HepG2 (cell line): Measurements from ENCODE around the gene SLC35B3. TPM values are rescaled to one million over a fixed set of nuclear protein-coding genes. Genes with fewer than 3 reads are reported as not detected.

ENCODE experiments used
- AKNA ChIP-seq: sonication (generic); formaldehyde crosslinking; IDR thresholded peaks from 2 replicates; pipeline ENCODE4 v1.4.0; 2020; ENCODE audit warnings: missing genetic modification reagents, borderline replicate concordance
- FOXA1 ChIP-seq, 2 experiments: fragments of 450-650 bp in 1 of 2; sonication (generic) in 1 of 2; formaldehyde crosslinking in 1 of 2; IDR thresholded peaks; 2 replicates each; pipeline versions ENCODE4 v1.4.0 to v1.6.1; 2016 to 2020; ENCODE audit warnings: missing genetic modification reagents in 1 of 2
- HBP1 ChIP-seq: IDR thresholded peaks from 2 replicates; pipeline ENCODE4 v1.6.1; 2016; ENCODE audit warnings: low read depth, control low read depth
- KLF15 ChIP-seq: sonication (generic); formaldehyde crosslinking; IDR thresholded peaks from 2 replicates; pipeline ENCODE4 v1.8.1; 2023; ENCODE audit warnings: borderline replicate concordance, mild to moderate bottlenecking, inconsistent platforms, missing genetic modification reagents, mixed read lengths
- MXI1 ChIP-seq: IDR thresholded peaks from 3 replicates; pipeline ENCODE4 v1.6.1; 2012; ENCODE audit warnings: low read depth, low read length, inconsistent platforms, borderline replicate concordance
- SNAPC4 ChIP-seq: sonication (generic); formaldehyde crosslinking; IDR thresholded peaks from 2 replicates; pipeline ENCODE4 v1.4.0; 2020; ENCODE audit warnings: mild to moderate bottlenecking, missing genetic modification reagents
- ZBTB7B ChIP-seq: sonication (generic); formaldehyde crosslinking; IDR thresholded peaks from 2 replicates; pipeline ENCODE4 v1.4.0; 2020; ENCODE audit warnings: missing genetic modification reagents
- ZHX2 ChIP-seq, 2 experiments: sonication (generic) in 1 of 2; formaldehyde crosslinking in 1 of 2; IDR thresholded peaks; 2 replicates each; pipeline versions ENCODE4 v1.6.1 to v1.9.0; 2014 to 2022; ENCODE audit warnings: antibody characterized with exemption in 1 of 2, borderline replicate concordance in 1 of 2, inconsistent platforms in 1 of 2, low read depth in 1 of 2, missing genetic modification reagents in 1 of 2
- polyA plus RNA-seq, 8 experiments: library from polyadenylated mRNA; depleted of rRNA in 3 of 8; stranded (reverse) in 7 of 8; unstranded in 1 of 8; fragments of >200 nt; fragmentation: Illumina TruSeq in 4 of 8; extraction: Trizol in 4 of 8; gene quantifications; 2 replicates each; pipeline versions ENCODE4 v1.2.1 to v1.2.3, GENCODE V29; 2011 to 2016; ENCODE audit warnings: low read depth in 4 of 8, missing spikeins in 1 of 8, mixed read lengths in 1 of 8; ENCODE audit not compliant: insufficient read depth in 1 of 8
- total RNA-seq, 5 experiments: library from RNA; depleted of rRNA; stranded (reverse); fragments of >200 nt; fragmentation: Illumina TruSeq; extraction: Trizol; gene quantifications; 2 replicates each; pipeline ENCODE4 v1.2.3, GENCODE V29; 2016; ENCODE audit warnings: low read depth in 1 of 5

SLC35B3 gene
- total and polyA plus RNA-seq, 2 of the 13 experiments (the other 11 are each of a cell fraction or from before 2014, with no cell fraction given), result 8.7 to 13.5 TPM

GRCh38 chr6:8435093-8435844 is at the start of gene SLC35B3 (continued):
- TF ChIP-seq HBP1 (CRISPR knock-in tag) (peak; percentile 79; the same call in 1 of the 2 replicates), KLF15 (peak; percentile 96), FOXA1 (IDR thresholded peaks at IDR 0.05) (no peak), FOXA1 (CRISPR knock-in tag; IDR thresholded peaks at IDR 0.05) (peak; percentile 1; the same call in 1 of the 2 replicates), SNAPC4 (CRISPR knock-in tag) (peak; percentile 80; the same call in 1 of the 2 replicates), MXI1 (peak; percentile 67; the same call in 1 of the 3 replicates), ZHX2 (IDR thresholded peaks at IDR 0.05; ENCODE audit: low read depth) (no peak), ZHX2 (CRISPR knock-in tag; IDR thresholded peaks at IDR 0.05; ENCODE audit: borderline replicate concordance) (no peak), AKNA (no peak), ZBTB7B (CRISPR knock-in tag) (peak; percentile 92)
